Heart left ventricle (tissue), 16 donors: ENCODE measurements around the gene P2RX2. TPM values are rescaled to one million over a fixed set of nuclear protein-coding genes. Genes with fewer than 3 reads are reported as not detected.
A peak's percentile ranks its signal among the peaks of the same experiment; 100 is the strongest.

ENCODE experiments used
- ATAC-seq, 4 donors: fragments of 200-7000 bp; cut with Tn5 transposase; one replicate each; pipeline ENCODE4 v1.9.1; 2020 to 2022; ENCODE audit warnings: moderate library complexity in 4 of 4, mild to moderate bottlenecking in 3 of 4, moderate number of reproducible peaks in 1 of 4
- DNase-seq, 5 donors: peaks; one replicate each; pipeline ENCODE4 v3.0.0-alpha.2; 2020
- H3K27ac ChIP-seq, 12 donors: fragments of 200-600 bp; sonication (generic) in 4 of 12; one replicate each; pipeline versions ENCODE4 v1.5.0 to v1.8.0; 2016 to 2022; ENCODE audit warnings: mild to moderate bottlenecking in 2 of 12
- H3K27me3 ChIP-seq, 9 donors: fragments of 200-600 bp; sonication (generic) in 2 of 9; one replicate each; pipeline versions ENCODE4 v1.5.1 to v1.8.0; 2016 to 2022; ENCODE audit warnings: mild to moderate bottlenecking in 3 of 9
- H3K36me3 ChIP-seq, 9 donors: fragments of 200-600 bp; sonication (generic) in 2 of 9; one replicate each; pipeline versions ENCODE4 v1.5.0 to v1.8.0; 2018 to 2022; ENCODE audit warnings: mild to moderate bottlenecking in 2 of 9
- H3K4me1 ChIP-seq, 12 donors: fragments of 200-600 bp; sonication (generic) in 4 of 12; one replicate each; pipeline versions ENCODE4 v1.5.0 to v1.8.0; 2016 to 2022; ENCODE audit warnings: mild to moderate bottlenecking in 3 of 12
- H3K4me3 ChIP-seq, 12 donors: fragments of 200-600 bp; sonication (generic) in 4 of 12; one replicate each; pipeline versions ENCODE4 v1.5.0 to v1.8.0; 2017 to 2022; ENCODE audit warnings: mild to moderate bottlenecking in 9 of 12, moderate library complexity in 4 of 12
- H3K9me3 ChIP-seq, 12 donors: fragments of 200-600 bp; sonication (generic) in 4 of 12; one replicate each; pipeline versions ENCODE4 v1.5.0 to v1.8.0; 2016 to 2022; ENCODE audit warnings: mild to moderate bottlenecking in 1 of 12
- POLR2A ChIP-seq, 2 donors: fragments of 450-650 bp; IDR thresholded peaks; one replicate each; pipeline ENCODE4 v1.6.1; 2017; ENCODE audit warnings: antibody characterized with exemption in 2 of 2, mild to moderate bottlenecking in 2 of 2, moderate library complexity in 2 of 2
- WGBS, 4 donors: extraction: QIAGEN DNeasy Blood & Tissue Kit in 2 of 4; methylation state at CpG; one replicate each; pipeline versions ENCODE4 v1.1.5 to v1.1.7; 2013 to 2018; 5-methylcytosine and 5-hydroxymethylcytosine counted together
- intact Hi-C, 10 donors: fragments of 100-400 bp; cut with DNase I; formaldehyde crosslinking; loops; one replicate each; pipeline versions ENCODE4 v1.11.1 to v1.14.2; 2022
- polyA plus RNA-seq, 2 donors: library from polyadenylated mRNA; stranded (reverse); fragments of 200-250 nt; gene quantifications; one replicate each; pipeline ENCODE4 v1.2.3, GENCODE V29; 2013
- total RNA-seq, 9 donors: library from RNA; depleted of rRNA in 2 of 9; stranded (reverse); fragments of >200 nt in 2 of 9; fragmentation: NEBNext Ultra II Directional in 3 of 9; extraction: Animal tissue kit (Norgen Biotek cat#: 25700) in 3 of 9; gene quantifications; one replicate each; pipeline versions ENCODE4 v1.1.0 to v1.2.4, GENCODE V29; 2016 to 2023
- TF ChIP-seq, protein P1 (sequence below), 12 donors: fragments of 200-600 bp; sonication (generic) in 4 of 12; IDR thresholded peaks; one replicate each; pipeline versions ENCODE4 v1.5.0 to v1.8.0; 2018 to 2022; ENCODE audit warnings: antibody characterized with exemption in 12 of 12, mild to moderate bottlenecking in 5 of 12
- donor health status: ischemic (EF 13 %, LVEDD 7.1; RV severe dilation, severe dysfunction).
- donor health status: healthy with polysubstance abuse.
- donor health status: DM: no; HTN: yes; CAD: no.
- donor health status: DM: no; HTN: no; CAD: no.
- donor health status: ischemic (EF 25% LVEDD 6.9; RV normal size, moderate dysfunction).
- donor health status: ischemic (EF 25% LVEDD 5.7; RV mildly dilated, moderate dysfunction).
- donor health status: healthy.
- donor health status: DM: yes; HTN: yes; CAD: no.
- donor health status: ischemic (EF 35%, LVEDD 5.7; RV mildly dilated, moderate dysfunction).
- donor health status: nonischemic (EF 11% LVEDD 7.7; RV severe dilation, severe dysfunction).
- donor health status: DM: yes; HTN: yes; CAD: no.
- donor health status: PGD.
- donor health status: ischemic (EF 29% LVEDD 5.4; RV normal size, mild dysfunction).
- donor health status: nonischemic (EF 23%, LVEDD 6.1; RV moderate dilation, normal function).

The P2RX2 gene
- total and polyA plus RNA-seq, 11 donors, result not detected

DNA sequence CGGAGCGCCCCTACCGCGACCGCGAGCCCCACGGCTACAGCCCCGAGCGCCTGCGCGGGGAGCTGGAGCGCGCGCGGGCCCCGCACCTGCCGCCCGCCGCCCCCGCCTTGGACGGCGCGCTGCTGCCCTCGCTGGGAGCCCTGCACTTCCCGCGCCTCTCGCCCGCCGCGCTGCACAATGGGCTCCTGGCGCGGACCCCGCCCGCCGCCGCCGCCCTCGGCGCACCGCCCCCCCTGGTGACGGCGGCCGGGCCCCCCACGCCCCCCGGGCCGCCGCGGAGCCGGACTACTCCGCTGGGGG is 35.2 kb upstream of the P2RX2 start:
- no peaks in the 10 kb centered on the region for H3K27me3 ChIP-seq
- H3K4me3 ChIP-seq, result peak overlapping the region in 2 of 12 donors; percentile 19 to 42
- TF ChIP-seq, protein P1, sequence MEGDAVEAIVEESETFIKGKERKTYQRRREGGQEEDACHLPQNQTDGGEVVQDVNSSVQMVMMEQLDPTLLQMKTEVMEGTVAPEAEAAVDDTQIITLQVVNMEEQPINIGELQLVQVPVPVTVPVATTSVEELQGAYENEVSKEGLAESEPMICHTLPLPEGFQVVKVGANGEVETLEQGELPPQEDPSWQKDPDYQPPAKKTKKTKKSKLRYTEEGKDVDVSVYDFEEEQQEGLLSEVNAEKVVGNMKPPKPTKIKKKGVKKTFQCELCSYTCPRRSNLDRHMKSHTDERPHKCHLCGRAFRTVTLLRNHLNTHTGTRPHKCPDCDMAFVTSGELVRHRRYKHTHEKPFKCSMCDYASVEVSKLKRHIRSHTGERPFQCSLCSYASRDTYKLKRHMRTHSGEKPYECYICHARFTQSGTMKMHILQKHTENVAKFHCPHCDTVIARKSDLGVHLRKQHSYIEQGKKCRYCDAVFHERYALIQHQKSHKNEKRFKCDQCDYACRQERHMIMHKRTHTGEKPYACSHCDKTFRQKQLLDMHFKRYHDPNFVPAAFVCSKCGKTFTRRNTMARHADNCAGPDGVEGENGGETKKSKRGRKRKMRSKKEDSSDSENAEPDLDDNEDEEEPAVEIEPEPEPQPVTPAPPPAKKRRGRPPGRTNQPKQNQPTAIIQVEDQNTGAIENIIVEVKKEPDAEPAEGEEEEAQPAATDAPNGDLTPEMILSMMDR (IDR thresholded peaks at IDR 0.05), result no peak
- no peak for TF ChIP-seq POLR2A (IDR thresholded peaks at IDR 0.05)

DNA sequence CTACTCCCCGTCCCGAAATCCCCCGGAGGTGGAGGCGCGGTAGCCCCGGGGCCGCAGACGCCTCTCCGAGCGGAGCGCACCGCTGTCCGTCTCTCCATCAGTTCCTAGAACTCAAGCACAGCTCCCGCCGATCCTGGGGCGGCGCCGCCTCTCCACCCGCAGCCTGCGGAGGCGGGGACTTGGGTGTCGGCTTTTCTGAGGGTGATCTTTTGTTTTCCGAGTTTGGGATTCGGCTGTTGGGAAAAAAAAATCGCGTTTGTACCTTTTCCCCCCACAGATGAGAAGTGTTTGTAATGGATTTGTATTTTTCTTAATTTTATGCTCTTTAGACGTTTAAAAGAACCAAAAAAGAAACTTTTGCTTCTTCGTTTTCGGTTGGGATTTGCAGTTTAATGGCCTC is 34.8 kb upstream of the P2RX2 start:
- Histone ChIP-seq H3K4me3 (peak overlapping the region in 1 of 12 donors; percentile 19), H3K4me1 (no peaks in the 10 kb centered on the region), H3K27me3 (no peaks in the 10 kb centered on the region), H3K36me3 (peaks cover 0 to 27% (median 9%) of the 10 kb centered on the region in 9 donors), H3K27ac (no peak overlapping the region), H3K9me3 (no peaks in the 10 kb centered on the region)
- intact Hi-C loops, result no loop called here
- TF ChIP-seq POLR2A (IDR thresholded peaks at IDR 0.05), result no peak
- TF ChIP-seq, protein P1 (IDR thresholded peaks at IDR 0.05), result no peak
- ATAC-seq (no peak), DNase-seq (no peak)
- 71 to 88% (median 80%) methylated on average over 23 to 29 of the region's 29 CpGs for WGBS, 4 donors

More for the DNA sequence above, 35.2 kb upstream of the P2RX2 start:
- 58 to 87% (median 70%) methylated on average over 23 to 50 of the region's 50 CpGs for WGBS, 4 donors
- no peak for ATAC-seq
- Histone ChIP-seq H3K36me3 (peaks cover 0 to 30% (median 10%) of the 10 kb centered on the region in 9 donors), H3K27ac (no peak overlapping the region), H3K4me1 (no peaks in the 10 kb centered on the region), H3K9me3 (no peaks in the 10 kb centered on the region)
- DNase-seq, result no peak
- intact Hi-C loops, result no loop called here

DNA sequence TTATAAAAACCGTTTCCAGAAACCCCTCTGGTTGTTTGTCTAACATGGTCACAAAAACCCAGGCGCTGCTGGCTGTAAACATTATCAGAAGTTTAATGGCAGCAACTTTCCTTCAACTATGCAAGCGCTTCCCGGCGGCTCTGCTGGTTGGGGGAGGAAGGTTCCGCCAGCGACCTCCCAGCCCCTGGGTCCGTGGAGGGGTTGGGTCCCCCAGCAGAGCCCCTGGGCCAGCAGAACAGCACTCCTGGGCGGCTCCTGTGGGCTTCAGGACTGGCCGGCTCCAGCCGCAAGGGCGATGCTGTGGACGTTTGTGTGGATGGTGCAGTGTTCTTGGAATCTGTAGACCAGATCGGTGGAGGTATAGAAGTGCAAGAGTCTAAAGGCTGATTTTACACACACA is 34.1 kb upstream of the P2RX2 start:
- ATAC-seq, result no peak
- H3K4me3 ChIP-seq, result no peak overlapping the region
- intact Hi-C loops, result no loop called here

DNA sequence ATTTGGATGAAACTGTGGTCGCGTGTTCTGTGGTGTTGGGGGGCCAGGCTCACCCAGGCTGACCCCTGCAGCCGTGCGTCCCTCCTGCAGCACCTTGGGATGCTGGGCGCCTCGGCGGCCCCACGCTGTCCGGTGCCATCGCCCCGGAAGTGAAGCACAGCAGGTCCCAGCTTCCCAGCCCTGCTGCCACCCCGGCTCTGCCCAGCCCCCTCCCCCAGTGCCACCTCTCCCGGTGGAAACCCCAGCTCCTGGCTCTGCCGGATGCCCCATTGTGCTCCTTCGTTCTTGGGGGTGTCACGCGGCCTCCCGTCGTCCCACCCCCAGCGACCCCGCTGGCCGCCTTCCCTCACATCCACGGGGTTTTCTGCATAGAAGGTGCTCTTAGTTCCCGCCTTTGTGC is 33.4 kb upstream of the P2RX2 start:
- DNase-seq, result no peak
- Histone ChIP-seq H3K4me3 (no peak overlapping the region), H3K9me3 (no peaks in the 10 kb centered on the region), H3K27me3 (no peaks in the 10 kb centered on the region), H3K36me3 (peaks cover 0 to 20% (median 5%) of the 10 kb centered on the region in 9 donors), H3K27ac (no peak overlapping the region), H3K4me1 (no peaks in the 10 kb centered on the region)
- no peak for TF ChIP-seq POLR2A (IDR thresholded peaks at IDR 0.05)
- TF ChIP-seq, protein P1 (IDR thresholded peaks at IDR 0.05), result no peak
- no peak for ATAC-seq
- 76 to 85% (median 83%) methylated on average over 24 of the region's 24 CpGs for WGBS, 4 donors
- intact Hi-C loops, result no loop called here

More for the DNA sequence above, 34.1 kb upstream of the P2RX2 start:
- Histone ChIP-seq H3K27ac (no peak overlapping the region), H3K9me3 (no peaks in the 10 kb centered on the region), H3K27me3 (no peaks in the 10 kb centered on the region), H3K4me1 (no peaks in the 10 kb centered on the region), H3K36me3 (peaks cover 0 to 26% (median 9%) of the 10 kb centered on the region in 9 donors)
- no peak for TF ChIP-seq POLR2A (IDR thresholded peaks at IDR 0.05)
- TF ChIP-seq, protein P1 (IDR thresholded peaks at IDR 0.05), result no peak
- 89 to 93% (median 91%) methylated on average over 14 of the region's 14 CpGs for WGBS, 4 donors
- DNase-seq, result no peak
